Smooth muscle cell of the brain vasculature (primary cell): ENCODE results near the gene CREG2.

Source experiments
- DNase-seq: peaks from one replicate; pipeline ENCODE4 v3.0.0-alpha.2; 2012; ENCODE audit warnings: low read depth, low spot score

The CREG2 gene

GRCh38 chr2:101387151-101387834 is at the start of gene CREG2:
Gene CREG2 (minus strand): TSS chr2:101387503. CDS start chr2:101387457, 46 bp downstream.
- no peak for DNase-seq

GRCh38 chr2:101435001-101435862 is 47.9 kb upstream of the CREG2 start:
- no peak for DNase-seq

- no peak for DNase-seq
Measured at GRCh38 chr2:101433465-101433864, 46.2 kb upstream of the CREG2 start.

- DNase-seq = no peak
Measured at GRCh38 chr2:101432411-101433181, 45.3 kb upstream of the CREG2 start.

GRCh38 chr2:101431486-101431885 is 44.2 kb upstream of the CREG2 start:
- DNase-seq = no peak

GRCh38 chr2:101430156-101430555 is 42.9 kb upstream of the CREG2 start:
- no peak for DNase-seq

- no peak for DNase-seq
Measured at GRCh38 chr2:101429453-101429852, 42.1 kb upstream of the CREG2 start.

GRCh38 chr2:101428422-101429176 is 41.3 kb upstream of the CREG2 start:
- no peak for DNase-seq

- no peak for DNase-seq
Measured at GRCh38 chr2:101427743-101428142, 40.4 kb upstream of the CREG2 start.

GRCh38 chr2:101427240-101427639 is 39.9 kb upstream of the CREG2 start:
- DNase-seq = no peak

GRCh38 chr2:101426822-101427221 is 39.5 kb upstream of the CREG2 start:
- no peak for DNase-seq

- no peak for DNase-seq
Measured at GRCh38 chr2:101420623-101421022, 33.3 kb upstream of the CREG2 start.

GRCh38 chr2:101419096-101419663 is 31.9 kb upstream of the CREG2 start:
- peak; percentile 56 for DNase-seq

GRCh38 chr2:101418460-101419095 is 31.3 kb upstream of the CREG2 start:
- no peak for DNase-seq

GRCh38 chr2:101416609-101417008 is 29.3 kb upstream of the CREG2 start:
- DNase-seq = no peak

GRCh38 chr2:101415884-101416283 is 28.6 kb upstream of the CREG2 start:
- no peak for DNase-seq

GRCh38 chr2:101415220-101415619 is 27.9 kb upstream of the CREG2 start:
- DNase-seq = no peak

- DNase-seq = no peak
Measured at GRCh38 chr2:101412092-101412694, 24.9 kb upstream of the CREG2 start.

- DNase-seq = no peak
Measured at GRCh38 chr2:101410746-101411145, 23.4 kb upstream of the CREG2 start.

GRCh38 chr2:101410114-101410513 is 22.8 kb upstream of the CREG2 start:
- no peak for DNase-seq
